Measurements from ENCODE around the gene PIK3AP1. TPM values are rescaled to one million over a fixed set of nuclear protein-coding genes. Genes with fewer than 3 reads are reported as not detected.

PIK3AP1 gene
- total RNA-seq, 1 experiment from 2014 or later = 3.7 TPM

GRCh38 chr10:96703358-96703757 lies 17.0 kb downstream of the PIK3AP1 start:
- Histone ChIP-seq H3F3A (ENCODE audit: low read length, unreplicated experiment) (no peaks in the 10 kb centered on the region), H3K9ac (ENCODE audit: low read length) (no peak overlapping the region), H3K27me3 (ENCODE audit: low read length) (no peaks in the 10 kb centered on the region), H3K27ac (ENCODE audit: low read length) (no peak overlapping the region), H3K4me1 (ENCODE audit: insufficient read depth, low read length) (no peaks in the 10 kb centered on the region), H3K4me3 (ENCODE audit: low read length) (no peak overlapping the region), H3K9me3 (ENCODE audit: low read length) (no peaks in the 10 kb centered on the region), H3K36me3 (ENCODE audit: low read depth, low read length) (no peaks in the 10 kb centered on the region), H4K20me1 (ENCODE audit: low read length) (no peaks in the 10 kb centered on the region), H2AFZ (ENCODE audit: low read length) (no peak overlapping the region), H3K9me2 (replicated peaks; ENCODE audit: low read length) (no peaks in the 10 kb centered on the region), H3K79me2 (ENCODE audit: low read length) (no peaks in the 10 kb centered on the region), H3K4me2 (ENCODE audit: low read length) (no peak overlapping the region)
- ChIA-PET POLR2A (ENCODE audit: unreplicated experiment) (no interaction called here), CTCF (no interaction called here)
- no peak for ATAC-seq
- intact Hi-C loops (cut with micrococcal nuclease) = no loop called here
- TF ChIP-seq CTCF (conservative IDR thresholded peaks at IDR 0.05; ENCODE audit: low read depth, low read length) (no peak), EZH2phosphoT487 (IDR thresholded peaks at IDR 0.05; ENCODE audit: borderline replicate concordance, low read length) (no peak), EZH2 (IDR thresholded peaks at IDR 0.05; ENCODE audit: low read length, unreplicated experiment) (no peak)
- BruUV-seq (replicated peaks) = no TSS peak
- DNase-seq = no peak

- CTCF ChIA-PET = no interaction called here
- POLR2A ChIA-PET (ENCODE audit: unreplicated experiment) = no interaction called here
- no peak for ATAC-seq
Observed at GRCh38 chr10:96701265-96701664, 19.0 kb downstream of the PIK3AP1 start.

More at GRCh38 chr10:96701265-96701664, 19.0 kb downstream of the PIK3AP1 start:
- no peaks in the 10 kb centered on the region for H3K79me2 ChIP-seq (ENCODE audit: low read length)
- no peak overlapping the region for H3K4me2 ChIP-seq (ENCODE audit: low read length)
- no peak overlapping the region for H3K27ac ChIP-seq (ENCODE audit: low read length)
- intact Hi-C loops (cut with micrococcal nuclease) = no loop called here
- no peaks in the 10 kb centered on the region for H3K36me3 ChIP-seq (ENCODE audit: low read depth, low read length)
- H2AFZ ChIP-seq (ENCODE audit: low read length) = no peak overlapping the region
- H3K4me3 ChIP-seq (ENCODE audit: low read length) = no peak overlapping the region
- no peaks in the 10 kb centered on the region for H4K20me1 ChIP-seq (ENCODE audit: low read length)
- BruUV-seq (replicated peaks) = no TSS peak
- no peak for DNase-seq
- H3K9ac ChIP-seq (ENCODE audit: low read length) = no peak overlapping the region
- TF ChIP-seq CTCF (conservative IDR thresholded peaks at IDR 0.05; ENCODE audit: low read depth, low read length) (no peak), EZH2 (IDR thresholded peaks at IDR 0.05; ENCODE audit: low read length, unreplicated experiment) (no peak), EZH2phosphoT487 (IDR thresholded peaks at IDR 0.05; ENCODE audit: borderline replicate concordance, low read length) (no peak)
- H3K4me1 ChIP-seq (ENCODE audit: insufficient read depth, low read length) = no peaks in the 10 kb centered on the region
- no peaks in the 10 kb centered on the region for H3K9me2 ChIP-seq (replicated peaks; ENCODE audit: low read length)
- H3F3A ChIP-seq (ENCODE audit: low read length, unreplicated experiment) = no peaks in the 10 kb centered on the region
- H3K9me3 ChIP-seq (ENCODE audit: low read length) = no peaks in the 10 kb centered on the region
- no peaks in the 10 kb centered on the region for H3K27me3 ChIP-seq (ENCODE audit: low read length)

Data from PC-3 (cell line).